Measurements from ENCODE around the gene HOXA6. TPM values are rescaled to one million over a fixed set of nuclear protein-coding genes. Genes with fewer than 3 reads are reported as not detected.

HOXA6 gene
- total and polyA plus RNA-seq, 9 of the 15 experiments (the other 6 are each of a cell fraction or from before 2014, with no cell fraction given): not detected

- TF ChIP-seq SMARCA4 (IDR thresholded peaks at IDR 0.05): no peak
- TF ChIP-seq ZNF224 (CRISPR knock-in tag; IDR thresholded peaks at IDR 0.05): no peak
- no peak for TF ChIP-seq SREBF2 (CRISPR knock-in tag; IDR thresholded peaks at IDR 0.05)
- TF ChIP-seq SNIP1 (IDR thresholded peaks at IDR 0.05; ENCODE audit: low read depth): no peak
- no peak for TF ChIP-seq ZNF184 (CRISPR knock-in tag; IDR thresholded peaks at IDR 0.05)
- TF ChIP-seq UBTF (IDR thresholded peaks at IDR 0.05; ENCODE audit: borderline replicate concordance in 1 of 2, low read depth in 2 of 2, low read length in 2 of 2): no peak
- TF ChIP-seq ZNF57 (CRISPR knock-in tag; IDR thresholded peaks at IDR 0.05): no peak
- no peak for TF ChIP-seq ZNF324 (CRISPR knock-in tag; IDR thresholded peaks at IDR 0.05)
- TF ChIP-seq ZBTB43 (CRISPR knock-in tag; IDR thresholded peaks at IDR 0.05): no peak
- no peak for TF ChIP-seq PHB2 (IDR thresholded peaks at IDR 0.05; ENCODE audit: low read depth)
- TF ChIP-seq, protein P1, sequence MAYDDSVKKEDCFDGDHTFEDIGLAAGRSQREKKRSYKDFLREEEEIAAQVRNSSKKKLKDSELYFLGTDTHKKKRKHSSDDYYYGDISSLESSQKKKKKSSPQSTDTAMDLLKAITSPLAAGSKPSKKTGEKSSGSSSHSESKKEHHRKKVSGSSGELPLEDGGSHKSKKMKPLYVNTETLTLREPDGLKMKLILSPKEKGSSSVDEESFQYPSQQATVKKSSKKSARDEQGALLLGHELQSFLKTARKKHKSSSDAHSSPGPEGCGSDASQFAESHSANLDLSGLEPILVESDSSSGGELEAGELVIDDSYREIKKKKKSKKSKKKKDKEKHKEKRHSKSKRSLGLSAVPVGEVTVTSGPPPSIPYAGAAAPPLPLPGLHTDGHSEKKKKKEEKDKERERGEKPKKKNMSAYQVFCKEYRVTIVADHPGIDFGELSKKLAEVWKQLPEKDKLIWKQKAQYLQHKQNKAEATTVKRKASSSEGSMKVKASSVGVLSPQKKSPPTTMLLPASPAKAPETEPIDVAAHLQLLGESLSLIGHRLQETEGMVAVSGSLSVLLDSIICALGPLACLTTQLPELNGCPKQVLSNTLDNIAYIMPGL (CRISPR knock-in tag; IDR thresholded peaks at IDR 0.05): no peak
- TF ChIP-seq SMAD3 (CRISPR knock-in tag; conservative IDR thresholded peaks at IDR 0.05): no peak
- TF ChIP-seq GMEB1 (CRISPR knock-in tag; IDR thresholded peaks at IDR 0.05): no peak
- no peak for TF ChIP-seq TRIM24 (IDR thresholded peaks at IDR 0.05)
- TF ChIP-seq E2F3 (CRISPR knock-in tag; IDR thresholded peaks at IDR 0.05): no peak
- Histone ChIP-seq H3K27ac (ENCODE audit: extremely low read depth, low read depth, low read length) (no peak overlapping the region), H3K79me2 (ENCODE audit: control insufficient read depth, insufficient read depth, low read length) (no peaks in the 10 kb centered on the region), H3K9me1 (ENCODE audit: control insufficient read depth, insufficient read depth, low read length) (no peaks in the 10 kb centered on the region), H3K4me2 (ENCODE audit: insufficient read depth, low read length) (no peak overlapping the region), H2AFZ (ENCODE audit: low read depth, low read length) (no peak overlapping the region), H3K36me3 (ENCODE audit: control insufficient read depth, insufficient read depth, low read length) (no peaks in the 10 kb centered on the region), H3K9ac (ENCODE audit: insufficient read depth in 1 of 2, low read depth in 2 of 2, low read length in 2 of 2) (no peak overlapping the region), H4K20me1 (replicated peaks; ENCODE audit: control insufficient read depth, insufficient read depth, low read length) (no peaks in the 10 kb centered on the region), H3K9me3 (replicated peaks; ENCODE audit: control insufficient read depth, insufficient read depth, low read depth, low read length) (no peaks in the 10 kb centered on the region), H3K27me3 (ENCODE audit: control insufficient read depth in 2 of 2, insufficient read depth in 2 of 2, low read length in 2 of 2) (peaks cover 40 to 72% of the 10 kb centered on the region in 2 experiments), H3K4me1 (replicated peaks in 1 of 2; ENCODE audit: control insufficient read depth in 2 of 2, insufficient read depth in 2 of 2, low read length in 2 of 2) (peaks cover 0 to 21% of the 10 kb centered on the region in 2 experiments; a peak in 2 of 5 replicates), H3K4me3 (no peak overlapping the region)
- 0% methylated on average over 7 of the region's 7 CpGs for WGBS (ENCODE audit: insufficient coverage, low coverage, missing lambda C conversion rate)
- in situ Hi-C loops (cut with MboI): no loop called here
- no peak for DNase-seq (ENCODE audit: extremely low read depth in 1 of 4, low spot score in 3 of 4)
- ChIA-PET CTCF (ENCODE audit: low intra/inter-chr PET ratio) (no interaction called here), POLR2A (no interaction called here)
- ATAC-seq: no peak
- BruUV-seq (replicated peaks): no TSS peak
- FAIRE-seq: no peak
- intact Hi-C loops (cut with micrococcal nuclease): no loop called here
These were observed 42.6 kb upstream of the HOXA6 start for GRCh38 chr7:27189997-27190748.
